Caco-2 (cell line): ENCODE data around the gene GOLGA5. TPM values are rescaled to one million over a fixed set of nuclear protein-coding genes. Genes with fewer than 3 reads are reported as not detected.

Experiments
- BruUV-seq: library from RNA; stranded (reverse); fragments of 400-500 nt; replicated peaks from 2 replicates; lab custom pipeline; 2021; lab: Mats Ljungman, UMichigan
- CTCF ChIA-PET: fragments of 300-600 bp; sonication (Branson Sonifier 250); formaldehyde crosslinking; loops from one replicate; lab custom pipeline; 2022; ENCODE audit warnings: antibody characterized with exemption; lab: Charles Lee
- POLR2A ChIA-PET: fragments of 300-600 bp; sonication (Branson Sonifier 250); formaldehyde crosslinking; loops from one replicate; lab custom pipeline; 2022; ENCODE audit warnings: antibody characterized with exemption; lab: Charles Lee
- DNase-seq, 2 experiments: peaks; one replicate each; pipeline versions ENCODE4 v3.0.0 to v3.0.0-alpha.2; 2020 to 2022
- H3K27me3 ChIP-seq: replicated peaks from 2 replicates; pipeline ENCODE4 v1.6.0; 2011; ENCODE audit warnings: low read length; ENCODE audit not compliant: control insufficient read depth, insufficient read depth
- H3K36me3 ChIP-seq: 2 replicates; pipeline ENCODE4 v1.5.1; 2011; ENCODE audit warnings: low read length; ENCODE audit not compliant: control insufficient read depth, insufficient read depth
- H3K4me1 ChIP-seq: fragments of 250-450 bp; sonication (Bioruptor Pico); 2 replicates; pipeline ENCODE4 v1.5.1; 2020; ENCODE audit warnings: mild to moderate bottlenecking
- H3K4me3 ChIP-seq: 2 replicates; pipeline ENCODE4 v1.5.1; 2011; ENCODE audit warnings: low read depth, mild to moderate bottlenecking, control low read depth, low read length
- H3K9me3 ChIP-seq: fragments of 250-450 bp; sonication (Bioruptor Pico); 2 replicates; pipeline ENCODE4 v1.5.1; 2020; ENCODE audit warnings: mild to moderate bottlenecking, moderate library complexity
- H3K27ac Mint-ChIP-seq: one replicate; pipeline ENCODE4 v1.8.0; 2022; ENCODE audit warnings: mixed read lengths; ENCODE audit not compliant: unreplicated experiment
- H3K27me3 Mint-ChIP-seq: one replicate; pipeline ENCODE4 v1.8.0; 2022; ENCODE audit warnings: mixed read lengths; ENCODE audit not compliant: insufficient read depth, unreplicated experiment
- H3K36me3 Mint-ChIP-seq: one replicate; pipeline ENCODE4 v1.8.0; 2022; ENCODE audit warnings: mild to moderate bottlenecking, mixed read lengths; ENCODE audit not compliant: insufficient read depth, unreplicated experiment
- H3K4me1 Mint-ChIP-seq: one replicate; pipeline ENCODE4 v1.8.0; 2022; ENCODE audit warnings: low read depth, mixed read lengths; ENCODE audit not compliant: unreplicated experiment
- H3K4me3 Mint-ChIP-seq: one replicate; pipeline ENCODE4 v1.8.0; 2022; ENCODE audit warnings: mild to moderate bottlenecking, moderate library complexity, mixed read lengths; ENCODE audit not compliant: unreplicated experiment
- H3K9me3 Mint-ChIP-seq: one replicate; pipeline ENCODE4 v1.8.0; 2022; ENCODE audit warnings: mixed read lengths; ENCODE audit not compliant: unreplicated experiment
- CTCF ChIP-seq, 2 experiments: fragments of 200-600 bp in 1 of 2; IDR thresholded peaks; 1 replicate in 1 of 2; 2 replicates in 1 of 2; pipeline versions ENCODE4 v1.5.1 to v1.8.0; 2011 to 2022; ENCODE audit warnings: antibody characterized with exemption in 1 of 2, control low read depth in 1 of 2, inconsistent platforms in 1 of 2, low read depth in 1 of 2, low read length in 1 of 2, mild to moderate bottlenecking in 1 of 2, moderate library complexity in 1 of 2; ENCODE audit not compliant: insufficient read depth in 1 of 2, severe bottlenecking in 1 of 2, unreplicated experiment in 1 of 2
- intact Hi-C: fragments of 100-400 bp; cut with micrococcal nuclease; formaldehyde crosslinking; loops from one replicate; pipeline ENCODE4 v1.10.0; 2022; ENCODE audit not compliant: unreplicated experiment
- total RNA-seq: library from RNA; stranded (reverse); gene quantifications from 2 replicates; pipeline ENCODE4 v1.2.3, GENCODE V29; 2022

Gene GOLGA5
- total RNA-seq, 1 experiment from 2014 or later: 33.1 TPM

- H3K4me3 Mint-ChIP-seq: no peak overlapping the region
- H3K4me1 Mint-ChIP-seq: no peaks in the 10 kb centered on the region
- TF ChIP-seq CTCF (IDR thresholded peaks at IDR 0.05; ENCODE audit: insufficient read depth in 1 of 2, low read depth in 1 of 2, low read length in 1 of 2, severe bottlenecking in 1 of 2, unreplicated experiment in 1 of 2): no peak
- ChIA-PET POLR2A (no interaction called here), CTCF (no interaction called here)
- intact Hi-C loops: no loop called here
- H3K27ac Mint-ChIP-seq: no peak overlapping the region
- no peak for DNase-seq
- Histone ChIP-seq H3K4me1 (no peaks in the 10 kb centered on the region), H3K36me3 (no peaks in the 10 kb centered on the region), H3K4me3 (no peak overlapping the region), H3K9me3 (peaks cover 7% of the 10 kb centered on the region; the same call in 1 of the 2 replicates), H3K27me3 (no peaks in the 10 kb centered on the region)
- H3K9me3 Mint-ChIP-seq: peaks cover 8% of the 10 kb centered on the region
- H3K27me3 Mint-ChIP-seq: peaks cover 16% of the 10 kb centered on the region
- BruUV-seq: no TSS peak
- no peaks in the 10 kb centered on the region for H3K36me3 Mint-ChIP-seq
Observed at GRCh38 chr14:92888896-92889295, 94.8 kb downstream of the GOLGA5 start.

Other genes starting within 250 kb of the GOLGA5 start
- 84.2 and 94.2 TPM in 2 replicates for gene LGMN, start 45.7 kb upstream of the GOLGA5 start, total RNA-seq
- gene CHGA, start 128.8 kb downstream of the GOLGA5 start, total RNA-seq: not detected in 2 replicates